22Rv1 (cell line): ENCODE measurements around the gene DDC.

ENCODE experiments used
- CTCF ChIP-seq: fragments of 450-650 bp; IDR thresholded peaks from 2 replicates; pipeline ENCODE4 v1.5.1; 2017; ENCODE audit warnings: mild to moderate bottlenecking
- ZFX ChIP-seq: fragments of 450-650 bp; IDR thresholded peaks from 2 replicates; pipeline ENCODE4 v1.6.1; 2017; ENCODE audit warnings: antibody characterized with exemption, borderline replicate concordance

DNA sequence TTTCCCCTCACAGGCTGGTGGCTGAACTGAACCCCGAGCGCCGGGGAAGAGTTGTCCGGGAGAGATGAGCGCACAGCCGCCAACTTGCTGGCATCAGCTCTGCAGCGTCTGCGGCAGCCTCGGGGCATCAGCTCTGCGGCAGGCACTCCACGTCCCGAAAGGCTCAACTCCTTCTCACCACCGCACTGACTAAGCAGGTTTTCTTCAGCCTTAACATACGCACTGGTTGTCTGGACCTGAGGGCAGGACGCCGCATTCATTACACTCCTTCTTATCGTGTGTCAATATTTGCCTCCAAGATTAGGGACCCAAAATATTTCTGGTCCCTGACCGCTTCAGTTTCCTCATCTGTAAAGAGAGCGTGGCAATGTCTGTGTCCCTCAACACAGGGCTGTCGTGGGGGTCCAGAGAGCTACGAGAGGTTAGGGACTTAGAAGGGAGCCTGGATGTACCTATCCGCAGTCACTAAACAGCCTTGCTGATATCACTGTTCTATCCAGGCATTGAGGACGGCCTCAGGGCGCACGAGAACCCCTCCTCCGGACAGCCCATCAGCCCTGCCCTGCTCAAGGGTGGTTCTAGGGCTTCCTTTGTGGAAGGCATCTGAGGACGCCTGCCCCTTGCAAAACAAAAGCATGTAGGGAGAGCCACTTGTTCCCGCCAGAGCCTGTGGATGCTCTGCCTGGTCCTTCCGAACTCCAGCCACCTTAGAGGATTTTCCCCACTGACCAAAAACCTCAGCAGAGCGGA, 72.3 kb downstream of the DDC start:
- TF ChIP-seq CTCF (no peak), ZFX (no peak)
